Measurements from ENCODE around the gene ELMO2.

ELMO2 gene

GRCh38 chr20:46406200-46406985 lies at the start of gene ELMO2:
Gene ELMO2, minus strand, starts transcription at chr20:46406615. Its CDS starts 12,133 bp downstream, at chr20:46394482.
- FAIRE-seq (peak; percentile 77), DNase-seq (ENCODE audit: insufficient read length, low spot score) (peak; percentile 79)

GRCh38 chr20:46455729-46456128 lies 49.3 kb upstream of the ELMO2 start:
- FAIRE-seq (no peak), DNase-seq (ENCODE audit: insufficient read length, low spot score) (no peak)

GRCh38 chr20:46446851-46447250 lies 40.4 kb upstream of the ELMO2 start:
- FAIRE-seq (no peak), DNase-seq (ENCODE audit: insufficient read length, low spot score) (no peak)

- DNase-seq (ENCODE audit: insufficient read length, low spot score) = no peak
- no peak for FAIRE-seq
Observed at GRCh38 chr20:46439837-46440236, 33.4 kb upstream of the ELMO2 start.

- FAIRE-seq = no peak
Observed at GRCh38 chr20:46438156-46438750, 31.8 kb upstream of the ELMO2 start.

GRCh38 chr20:46435146-46435545 lies 28.7 kb upstream of the ELMO2 start:
- FAIRE-seq = no peak
- no peak for DNase-seq (ENCODE audit: insufficient read length, low spot score)

More at GRCh38 chr20:46438156-46438750, 31.8 kb upstream of the ELMO2 start:
- DNase-seq (ENCODE audit: insufficient read length, low spot score) = peak; percentile 12

- DNase-seq (ENCODE audit: insufficient read length, low spot score) (no peak), FAIRE-seq (no peak)
Observed at GRCh38 chr20:46434597-46434996, 28.2 kb upstream of the ELMO2 start.

GRCh38 chr20:46433051-46433450 lies 26.6 kb upstream of the ELMO2 start:
- DNase-seq (ENCODE audit: insufficient read length, low spot score) = no peak
- FAIRE-seq = no peak

GRCh38 chr20:46430921-46431712 lies 24.7 kb upstream of the ELMO2 start:
- FAIRE-seq (no peak), DNase-seq (ENCODE audit: insufficient read length, low spot score) (no peak)

- DNase-seq (ENCODE audit: insufficient read length, low spot score) (no peak), FAIRE-seq (no peak)
Observed at GRCh38 chr20:46427384-46427783, 21.0 kb upstream of the ELMO2 start.

GRCh38 chr20:46423882-46424482 lies 17.6 kb upstream of the ELMO2 start:
- DNase-seq (ENCODE audit: insufficient read length, low spot score) (no peak), FAIRE-seq (no peak)

- DNase-seq (ENCODE audit: insufficient read length, low spot score) (no peak), FAIRE-seq (no peak)
Observed at GRCh38 chr20:46423342-46423741, 16.9 kb upstream of the ELMO2 start.

- FAIRE-seq = no peak
Observed at GRCh38 chr20:46420878-46421277, 14.5 kb upstream of the ELMO2 start.

GRCh38 chr20:46419882-46420281 lies 13.5 kb upstream of the ELMO2 start:
- no peak for DNase-seq (ENCODE audit: insufficient read length, low spot score)
- FAIRE-seq = no peak

More at GRCh38 chr20:46420878-46421277, 14.5 kb upstream of the ELMO2 start:
- DNase-seq (ENCODE audit: insufficient read length, low spot score) = no peak

GRCh38 chr20:46416839-46417238 lies 10.4 kb upstream of the ELMO2 start:
- FAIRE-seq = no peak
- DNase-seq (ENCODE audit: insufficient read length, low spot score) = no peak

- DNase-seq (ENCODE audit: insufficient read length, low spot score) (no peak), FAIRE-seq (no peak)
Observed at GRCh38 chr20:46416421-46416820, 10.0 kb upstream of the ELMO2 start.

GRCh38 chr20:46415773-46416172 lies 9.4 kb upstream of the ELMO2 start:
- no peak for DNase-seq (ENCODE audit: insufficient read length, low spot score)
- no peak for FAIRE-seq

- no peak for FAIRE-seq
Observed at GRCh38 chr20:46414608-46415007, 8.2 kb upstream of the ELMO2 start.

GRCh38 chr20:46411637-46412036 lies 5.2 kb upstream of the ELMO2 start:
- DNase-seq (ENCODE audit: insufficient read length, low spot score) (no peak), FAIRE-seq (no peak)

More at GRCh38 chr20:46414608-46415007, 8.2 kb upstream of the ELMO2 start:
- DNase-seq (ENCODE audit: insufficient read length, low spot score) = no peak

- DNase-seq (ENCODE audit: insufficient read length, low spot score) = no peak
- no peak for FAIRE-seq
Observed at GRCh38 chr20:46408281-46408731, 1.9 kb upstream of the ELMO2 start.

GRCh38 chr20:46407671-46407996 lies 1.2 kb upstream of the ELMO2 start:
- FAIRE-seq (no peak), DNase-seq (ENCODE audit: insufficient read length, low spot score) (no peak)
